ENCODE results near the gene GGA2.

- TF ChIP-seq CTCF (IDR thresholded peaks at IDR 0.05) (peak in 2 of 6 experiments; percentile 6 to 17), POLR2AphosphoS5 (IDR thresholded peaks at IDR 0.05) (peak; percentile 80 to 87), POLR2A (IDR thresholded peaks at IDR 0.05) (peak in 1 of 4 donors; percentile 49), EP300 (IDR thresholded peaks at IDR 0.05) (peak in 1 of 4 donors; percentile 40)
These were observed 57.5 kb downstream of the GGA2 start, which contains the start of gene COG7 for GRCh38 chr16:23452572-23453337.
